ENCODE measurements around the gene AHNAK.
"Not testable (repeated sequence)": the region's sequence is repeated elsewhere in the genome, so short reads cannot be mapped to it uniquely, and the experiment has no call there.

Gene AHNAK

GRCh38 chr11:62390237-62390636 is 156.4 kb downstream of the AHNAK start:
- DNase-seq (ENCODE audit: low read depth in 3 of 3) = no peak

GRCh38 chr11:62388999-62389398 is 157.6 kb downstream of the AHNAK start:
- no peak for DNase-seq (ENCODE audit: low read depth in 3 of 3)

- no peak for DNase-seq (ENCODE audit: low read depth in 3 of 3)
Measured at GRCh38 chr11:62387381-62387780, 159.2 kb downstream of the AHNAK start.

GRCh38 chr11:62386083-62386482 is 160.5 kb downstream of the AHNAK start:
- DNase-seq (ENCODE audit: low read depth in 3 of 3) = not testable (repeated sequence)

GRCh38 chr11:62383822-62384221 is 162.8 kb downstream of the AHNAK start:
- DNase-seq (ENCODE audit: low read depth in 3 of 3) = no peak

Data from stimulated activated CD4-positive, alpha-beta T cell treated with anti-CD3 and anti-CD28 coated beads, TNF-alpha, amount 100 ng/mL, for 24 hours (primary cell).